Mononuclear cell (primary cell): ENCODE measurements around the gene VSIG8. TPM values are rescaled to one million over a fixed set of nuclear protein-coding genes. Genes with fewer than 3 reads are reported as not detected.

Experiments
- H3K27me3 ChIP-seq: 2 replicates; pipeline ENCODE4 v1.6.0; 2011; ENCODE audit warnings: low read length, control low read depth; ENCODE audit not compliant: insufficient read depth
- H3K4me1 ChIP-seq: 2 replicates; pipeline ENCODE4 v1.5.1; 2011; ENCODE audit warnings: mild to moderate bottlenecking, low read length, control low read depth; ENCODE audit not compliant: insufficient read depth
- H3K4me3 ChIP-seq: 2 replicates; pipeline ENCODE4 v1.5.1; 2011; ENCODE audit warnings: mild to moderate bottlenecking, low read length, moderate library complexity
- H3K9me3 ChIP-seq: 2 replicates; pipeline ENCODE4 v1.5.1; 2011; ENCODE audit warnings: low read depth, mild to moderate bottlenecking, control low read depth, low read length
- total RNA-seq: library from RNA; depleted of rRNA; stranded (reverse); fragments of >200 nt; gene quantifications from one replicate; pipeline ENCODE4 v1.2.3, GENCODE V29; 2012

The VSIG8 gene
- total RNA-seq, 1 donor, result 0.10 TPM

GRCh38 chr1:159815926-159816325 lies 46.5 kb downstream of the VSIG8 start:
- Histone ChIP-seq H3K4me3 (no peak overlapping the region), H3K9me3 (no peaks in the 10 kb centered on the region), H3K27me3 (no peaks in the 10 kb centered on the region), H3K4me1 (no peaks in the 10 kb centered on the region)

DNA sequence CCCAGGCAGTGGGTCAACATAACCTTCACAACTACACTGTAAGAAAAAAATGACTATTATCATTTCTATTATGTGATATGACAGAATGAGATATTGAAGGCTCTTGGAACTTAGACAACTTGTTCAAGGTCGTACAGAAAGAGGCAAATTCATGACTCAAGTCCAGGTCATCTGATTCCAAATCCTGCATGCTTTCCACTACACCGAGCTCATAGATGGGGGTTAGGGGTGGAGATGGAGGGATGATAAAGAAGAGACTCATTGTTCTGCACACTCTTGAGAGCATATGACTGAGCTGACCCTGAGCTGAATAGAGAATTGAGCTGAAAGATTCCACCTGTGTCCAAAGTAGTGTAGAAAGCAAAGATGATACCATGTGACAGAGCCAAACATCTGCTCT lies 57.5 kb downstream of the VSIG8 start:
- peaks cover 27% of the 10 kb centered on the region for H3K4me1 ChIP-seq
- no peak overlapping the region for H3K4me3 ChIP-seq
- no peaks in the 10 kb centered on the region for H3K27me3 ChIP-seq
- H3K9me3 ChIP-seq, result no peaks in the 10 kb centered on the region

Other genes starting within 250 kb of the VSIG8 start
- 0.42 TPM for gene CRP, start 148.1 kb downstream of the VSIG8 start, total RNA-seq
- 6.3 TPM for gene DUSP23, start 81.7 kb downstream of the VSIG8 start, total RNA-seq
- gene FCRL6, start 60.3 kb downstream of the VSIG8 start, total RNA-seq, result 15.2 TPM
- 0.84 TPM for gene SLAMF8, start 35.8 kb downstream of the VSIG8 start, total RNA-seq
- 2.4 TPM for gene CFAP45, start 37.5 kb upstream of the VSIG8 start, total RNA-seq
- gene TAGLN2, start 62.9 kb upstream of the VSIG8 start, total RNA-seq, result 397 TPM
- gene IGSF9, start 83.0 kb upstream of the VSIG8 start, total RNA-seq, result not detected
- 0.63 TPM for gene SLAMF9, start 91.6 kb upstream of the VSIG8 start, total RNA-seq
- 1.6 TPM for gene PIGM, start 169.3 kb upstream of the VSIG8 start, total RNA-seq
- gene KCNJ10, start 207.5 kb upstream of the VSIG8 start, total RNA-seq, result not detected
- gene KCNJ9, start 218.9 kb upstream of the VSIG8 start, total RNA-seq, result not detected
- gene IGSF8, start 236.0 kb upstream of the VSIG8 start, total RNA-seq, result 12.9 TPM